BE2C (cell line): Measurements from ENCODE around the gene CCDC88C.

Source experiments
- DNase-seq: peaks from one replicate; pipeline ENCODE4 v3.0.0-alpha.2; 2020
- H3K27me3 ChIP-seq: fragments of 250-450 bp; sonication (Bioruptor Pico); 2 replicates; pipeline ENCODE4 v1.5.1; 2020; ENCODE audit warnings: mild to moderate bottlenecking
- H3K36me3 ChIP-seq: fragments of 250-450 bp; sonication (Bioruptor Pico); 2 replicates; pipeline ENCODE4 v1.5.1; 2020; ENCODE audit warnings: mild to moderate bottlenecking
- H3K4me1 ChIP-seq: fragments of 250-450 bp; sonication (Bioruptor Pico); 2 replicates; pipeline ENCODE4 v1.5.1; 2020
- H3K4me3 ChIP-seq: 2 replicates; pipeline ENCODE4 v1.5.1; 2011; ENCODE audit warnings: low read depth, low read length
- H3K9me3 ChIP-seq: fragments of 250-450 bp; sonication (Bioruptor Pico); 2 replicates; pipeline ENCODE4 v1.5.1; 2020
- CTCF ChIP-seq: IDR thresholded peaks from 2 replicates; pipeline ENCODE4 v1.5.1; 2012; ENCODE audit warnings: mild to moderate bottlenecking, low read depth, low read length

The CCDC88C gene

GRCh38 chr14:91263329-91263728, 154.3 kb downstream of the CCDC88C start:
- Histone ChIP-seq H3K36me3 (no peaks in the 10 kb centered on the region), H3K27me3 (no peaks in the 10 kb centered on the region; the same call in 1 of the 2 replicates), H3K4me1 (peaks cover 4% of the 10 kb centered on the region; the same call in 1 of the 2 replicates), H3K4me3 (no peak overlapping the region), H3K9me3 (no peaks in the 10 kb centered on the region)
- no peak for DNase-seq
- TF ChIP-seq CTCF = no peak

- Histone ChIP-seq H3K27me3 (no peaks in the 10 kb centered on the region; the same call in 1 of the 2 replicates), H3K36me3 (no peaks in the 10 kb centered on the region), H3K4me3 (no peak overlapping the region), H3K9me3 (no peaks in the 10 kb centered on the region), H3K4me1 (peaks cover 12% of the 10 kb centered on the region)
- TF ChIP-seq CTCF = no peak
- DNase-seq = no peak
Measured at GRCh38 chr14:91261986-91262549, 155.6 kb downstream of the CCDC88C start.

- H3K4me3 ChIP-seq = no peak overlapping the region
- H3K4me1 ChIP-seq = peaks cover 22% of the 10 kb centered on the region
- H3K9me3 ChIP-seq = no peaks in the 10 kb centered on the region
- no peaks in the 10 kb centered on the region; the same call in 1 of the 2 replicates for H3K27me3 ChIP-seq
- no peak for DNase-seq
- no peak for TF ChIP-seq CTCF
- no peaks in the 10 kb centered on the region for H3K36me3 ChIP-seq
Measured at GRCh38 chr14:91261115-91261514, 156.5 kb downstream of the CCDC88C start.

GRCh38 chr14:91258876-91259275, 158.7 kb downstream of the CCDC88C start:
- H3K27me3 ChIP-seq = no peaks in the 10 kb centered on the region
- no peak overlapping the region for H3K4me3 ChIP-seq
- no peaks in the 10 kb centered on the region for H3K9me3 ChIP-seq
- H3K4me1 ChIP-seq = peaks cover 28% of the 10 kb centered on the region
- H3K36me3 ChIP-seq = no peaks in the 10 kb centered on the region
- DNase-seq = no peak
- no peak for TF ChIP-seq CTCF

- no peak for DNase-seq
- Histone ChIP-seq H3K36me3 (no peaks in the 10 kb centered on the region), H3K4me3 (no peak overlapping the region), H3K9me3 (no peaks in the 10 kb centered on the region), H3K4me1 (peaks cover 28% of the 10 kb centered on the region), H3K27me3 (no peaks in the 10 kb centered on the region)
- TF ChIP-seq CTCF = no peak
Measured at GRCh38 chr14:91258011-91258618, 159.5 kb downstream of the CCDC88C start.

GRCh38 chr14:91257328-91258010, 160.2 kb downstream of the CCDC88C start:
- DNase-seq = peak; percentile 56
- Histone ChIP-seq H3K4me3 (no peak overlapping the region; the same call in 1 of the 2 replicates), H3K9me3 (no peaks in the 10 kb centered on the region), H3K4me1 (peaks cover 28% of the 10 kb centered on the region), H3K36me3 (no peaks in the 10 kb centered on the region), H3K27me3 (no peaks in the 10 kb centered on the region)
- no peak for TF ChIP-seq CTCF
